ENCODE results near the gene PLXNB1.
"Not testable (repeated sequence)": the region's sequence is repeated elsewhere in the genome, so short reads cannot be mapped to it uniquely, and the experiment has no call there.

The PLXNB1 gene

DNA sequence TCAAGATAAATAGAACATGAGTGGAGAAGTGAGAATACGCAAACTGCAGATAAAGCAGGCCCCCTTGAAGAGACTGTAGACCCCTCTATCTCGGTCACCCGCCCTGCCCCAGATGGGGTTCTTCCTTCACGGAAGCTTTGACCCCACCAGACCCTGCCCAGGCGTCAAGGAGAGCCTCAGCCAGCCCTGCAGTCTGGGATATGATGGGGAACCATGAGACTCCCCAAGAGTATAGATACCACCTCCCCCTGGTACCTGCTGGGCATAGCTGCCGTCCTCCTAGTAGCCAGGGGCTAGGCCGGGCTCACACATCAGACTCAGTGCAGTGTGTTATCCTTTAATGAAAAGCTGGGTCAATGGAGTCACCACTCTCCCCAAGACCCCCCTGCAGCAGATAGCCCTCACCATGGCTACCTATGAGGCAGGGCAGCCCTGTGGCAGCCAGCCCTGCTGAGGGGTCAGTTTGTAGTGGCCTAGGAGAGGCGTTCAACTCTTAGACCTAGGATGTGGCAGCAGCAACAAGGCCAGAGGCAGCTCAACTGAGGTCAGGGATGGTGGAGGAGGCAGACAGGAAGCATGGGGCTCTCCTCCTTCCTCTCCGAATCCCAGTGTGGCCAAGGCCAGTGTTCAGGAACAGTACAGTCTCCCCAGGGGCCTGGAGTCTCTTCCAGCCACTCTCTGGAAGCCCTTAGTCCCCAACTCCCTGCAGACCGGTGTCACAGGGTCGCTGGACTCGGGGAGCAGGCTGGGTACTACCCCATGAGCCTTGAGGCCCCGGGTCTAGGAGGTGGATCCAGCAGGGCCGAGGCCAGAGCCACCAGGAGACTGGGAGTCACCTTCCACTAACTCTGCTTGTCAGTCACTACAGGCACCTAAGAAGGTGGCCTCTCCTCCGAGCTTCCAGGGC lies 26.1 kb downstream of the PLXNB1 start:
- no peak for DNase-seq

DNA sequence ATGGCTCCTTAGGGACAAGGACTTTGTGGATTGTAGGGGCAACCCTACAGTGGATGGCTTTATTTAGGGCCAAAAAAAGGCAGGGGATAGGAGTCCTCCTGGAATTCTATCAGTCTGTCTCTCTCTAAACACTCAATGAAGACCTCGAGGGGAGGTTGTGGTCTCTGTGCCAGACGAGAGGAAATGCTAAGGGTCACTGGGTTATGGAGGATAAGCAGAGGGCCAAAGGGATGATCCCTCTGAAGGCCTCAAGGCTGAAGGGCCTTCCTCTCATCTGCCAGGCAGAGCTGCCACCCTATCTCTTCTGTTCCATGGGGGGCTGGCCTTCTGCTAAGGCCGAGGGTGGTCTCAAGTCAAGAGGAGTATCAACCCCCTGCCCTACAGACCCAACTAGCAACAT lies 27.0 kb downstream of the PLXNB1 start:
- no peak for DNase-seq

DNA sequence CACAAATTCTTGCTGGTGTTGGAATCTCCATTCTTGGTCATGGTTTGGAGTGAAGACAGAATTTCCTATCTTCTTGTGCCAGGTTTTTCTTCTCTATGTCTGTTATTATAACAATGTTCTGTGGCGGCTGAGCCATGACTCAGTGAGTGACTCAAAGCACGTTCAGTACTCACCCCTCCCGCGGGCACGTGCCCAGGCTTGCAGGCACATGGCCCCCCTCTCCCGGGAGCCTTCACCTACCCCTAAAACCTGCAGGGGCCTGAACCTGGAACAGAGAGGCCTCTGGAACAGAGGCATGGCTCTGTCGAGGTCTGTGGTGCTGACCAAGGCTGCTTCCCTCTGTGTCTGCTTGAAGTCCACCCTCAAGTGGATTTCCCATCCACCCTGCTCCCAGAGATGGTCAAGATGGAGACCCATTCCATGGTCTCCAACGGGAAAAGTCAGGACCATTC lies 27.6 kb downstream of the PLXNB1 start:
- DNase-seq: no peak

DNA sequence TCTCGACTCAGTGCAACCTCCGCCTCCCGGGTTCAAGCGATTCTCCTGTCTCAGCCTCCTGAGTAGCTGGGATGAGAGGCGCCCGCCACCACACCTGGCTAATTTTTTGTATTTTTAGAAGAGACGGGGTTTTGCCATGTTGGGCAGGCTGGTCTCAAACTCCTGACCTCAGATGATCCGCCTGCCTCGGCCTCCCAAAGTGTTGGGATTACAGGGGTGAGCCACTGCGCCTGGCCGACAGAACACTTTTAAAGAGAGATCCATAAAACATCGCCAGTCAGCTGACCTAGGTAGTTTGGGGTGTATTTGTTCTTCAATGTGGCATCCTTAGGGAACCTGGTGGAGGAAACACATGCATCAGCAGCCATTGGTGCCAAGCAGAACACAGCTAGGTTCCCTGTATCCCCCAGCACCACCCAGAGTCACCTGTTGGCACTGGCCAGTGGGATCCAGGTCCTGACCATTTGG lies 28.4 kb downstream of the PLXNB1 start:
- DNase-seq: not testable (repeated sequence)

DNA sequence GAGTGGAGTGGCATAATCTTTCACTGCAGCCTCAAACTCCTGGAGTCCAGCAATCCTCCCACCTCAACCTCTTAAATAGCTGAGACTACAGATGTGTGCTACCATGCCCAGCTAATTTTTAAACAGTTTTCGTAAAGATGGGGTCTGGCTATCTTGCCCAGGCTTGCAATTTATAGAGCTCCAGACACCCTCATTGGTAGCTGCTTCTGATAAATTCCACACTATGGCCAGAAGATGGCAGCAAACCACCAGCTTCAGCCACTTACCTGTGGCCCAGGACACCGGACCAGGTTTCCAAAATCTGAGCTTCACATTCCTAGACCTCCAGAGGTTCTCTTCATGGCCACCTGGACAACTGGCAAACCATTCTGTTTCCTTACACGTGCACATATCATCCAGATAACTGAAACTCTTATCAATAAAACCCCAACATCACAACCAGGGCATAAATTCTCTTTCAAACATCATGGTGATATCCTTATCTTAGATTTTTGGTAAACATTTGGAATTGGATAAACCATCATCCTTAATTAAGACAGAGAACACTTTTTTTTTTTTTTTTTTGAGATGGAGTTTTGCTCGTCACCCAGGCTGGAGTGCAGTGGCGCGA lies 29.0 kb downstream of the PLXNB1 start:
- DNase-seq: peak; percentile 34

DNA sequence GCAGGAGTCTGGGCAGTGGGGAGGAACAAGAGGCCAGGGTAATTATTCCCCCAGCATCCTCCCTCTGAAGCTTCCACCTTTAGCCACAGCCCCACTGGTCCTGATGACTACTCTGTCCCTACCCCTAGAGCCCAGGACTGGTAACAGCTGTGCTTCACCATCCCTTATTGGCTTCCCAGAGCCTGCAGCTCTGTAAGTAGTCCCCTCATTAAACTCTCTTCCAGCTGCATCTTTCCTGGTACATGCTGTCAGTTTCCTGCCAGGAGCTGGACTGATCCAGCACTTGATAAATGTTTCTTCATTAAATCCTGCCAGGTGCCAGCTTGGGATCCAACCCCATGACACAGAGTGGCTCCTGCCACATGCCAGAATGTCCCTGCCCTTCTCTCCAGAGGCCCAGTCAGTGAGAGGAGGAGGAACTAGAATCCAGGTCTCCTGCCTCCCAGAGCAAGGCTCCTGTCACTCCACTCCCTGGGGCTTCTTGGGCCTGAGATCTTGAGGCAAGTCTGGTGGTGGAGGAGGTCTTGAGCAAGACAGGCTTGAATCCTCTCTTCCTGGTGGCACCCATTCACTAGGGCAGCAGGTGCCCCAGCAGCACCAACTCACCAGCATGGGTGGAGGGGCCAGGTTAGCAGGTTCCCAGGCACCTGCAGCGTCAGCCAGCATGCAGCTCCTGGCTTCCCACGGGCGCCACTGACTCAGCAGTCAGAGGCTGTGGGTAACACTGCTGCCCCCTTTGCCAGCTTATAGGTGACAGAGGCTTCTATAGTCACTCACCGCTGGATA lies 30.3 kb downstream of the PLXNB1 start:
- DNase-seq: no peak

DNA sequence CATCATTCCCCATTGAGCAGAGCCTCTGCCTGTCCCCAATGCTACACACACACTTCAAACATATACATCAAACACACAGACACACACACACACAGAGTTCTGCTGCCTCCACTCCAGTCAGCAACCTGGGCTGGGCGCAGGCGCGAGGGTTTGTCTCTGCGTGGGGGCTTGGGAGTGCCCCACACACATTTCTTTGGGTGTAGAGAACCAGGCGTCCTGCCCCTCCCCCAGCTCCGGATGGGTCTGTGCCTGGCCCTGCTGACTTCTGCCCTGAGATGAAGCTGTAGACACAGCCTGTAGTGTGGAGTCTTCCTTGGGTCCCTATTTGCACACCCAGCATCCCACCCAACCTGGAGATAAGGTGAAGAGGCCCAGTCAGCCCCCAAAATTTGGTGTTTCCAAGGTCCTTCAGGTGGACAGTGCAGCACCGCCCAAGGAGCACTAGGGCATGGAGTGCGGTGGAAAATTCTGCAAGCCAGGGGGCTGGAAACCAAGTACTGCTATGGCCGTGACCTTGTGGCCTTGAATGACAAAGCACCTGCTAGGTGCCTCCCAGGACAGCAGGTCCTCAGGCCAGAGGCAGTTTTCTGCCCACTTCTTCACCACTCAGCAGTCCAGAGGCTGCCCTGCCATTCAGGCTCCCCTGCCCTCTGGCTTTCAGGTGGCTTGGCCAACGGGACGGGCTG lies 31.0 kb downstream of the PLXNB1 start:
- no peak for DNase-seq

DNA sequence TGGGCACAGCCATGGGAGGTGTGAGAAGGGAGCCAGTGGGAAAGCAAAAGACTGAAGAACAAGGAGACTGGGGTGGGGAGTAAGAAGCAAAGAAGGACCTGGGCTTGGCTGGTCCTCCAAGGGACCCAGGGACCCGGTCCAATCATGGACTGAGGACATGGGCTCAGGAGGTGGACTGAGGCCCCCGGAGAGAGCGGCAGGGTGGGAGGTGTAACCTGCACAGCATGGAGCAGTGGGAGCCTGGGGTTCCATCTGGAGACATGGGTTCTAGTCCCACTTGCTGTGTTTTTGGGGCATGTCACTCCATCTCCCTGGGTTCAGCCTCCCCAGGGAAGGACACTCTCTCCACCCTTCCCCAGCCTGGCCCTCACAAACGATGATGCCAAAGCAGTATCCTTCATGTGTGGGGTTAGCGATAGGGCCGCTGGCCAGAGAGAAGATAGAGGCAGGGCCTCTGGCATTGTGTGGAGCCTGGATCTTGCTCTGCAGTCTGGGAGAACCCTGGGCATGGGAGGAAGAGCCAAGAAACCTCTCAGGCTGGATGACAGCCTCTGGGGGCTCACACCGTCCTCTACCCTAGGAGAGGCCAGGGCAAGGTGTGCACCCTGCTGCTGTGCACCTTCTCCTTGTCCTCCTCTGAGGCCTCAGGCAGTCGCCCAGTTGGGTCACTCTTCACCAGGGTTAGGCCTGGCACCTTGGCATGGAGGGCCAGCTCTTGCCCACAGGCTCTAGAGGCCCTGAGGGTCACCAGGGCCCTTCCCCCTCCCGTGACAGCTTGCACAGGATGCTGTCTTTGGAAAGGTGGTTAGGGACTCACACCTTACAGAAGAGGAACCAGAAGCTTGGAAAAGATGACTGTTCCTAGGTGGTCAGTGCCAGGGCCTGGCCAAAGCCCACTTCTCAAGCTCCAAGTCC lies 31.9 kb downstream of the PLXNB1 start:
- DNase-seq: no peak

DNA sequence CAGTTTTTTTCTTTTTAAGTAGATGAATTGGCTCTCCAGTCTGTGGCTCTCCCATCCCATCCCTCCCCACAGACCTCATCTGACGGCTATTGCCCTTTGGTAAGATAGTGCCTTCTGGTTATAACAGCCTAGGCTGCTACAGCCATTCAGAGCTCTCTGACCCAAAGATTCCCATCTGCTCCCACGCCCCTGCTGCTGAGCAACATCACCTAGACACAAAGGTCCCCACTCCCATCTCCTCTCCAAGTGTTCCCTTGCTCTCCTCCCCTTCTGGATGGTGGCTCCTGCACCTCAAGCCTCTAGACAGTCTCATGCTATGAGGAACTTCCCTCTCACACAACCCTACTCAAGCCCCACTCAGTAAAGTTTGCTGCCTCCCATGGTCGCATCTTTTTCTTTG lies 34.2 kb downstream of the PLXNB1 start:
- DNase-seq: no peak

DNA sequence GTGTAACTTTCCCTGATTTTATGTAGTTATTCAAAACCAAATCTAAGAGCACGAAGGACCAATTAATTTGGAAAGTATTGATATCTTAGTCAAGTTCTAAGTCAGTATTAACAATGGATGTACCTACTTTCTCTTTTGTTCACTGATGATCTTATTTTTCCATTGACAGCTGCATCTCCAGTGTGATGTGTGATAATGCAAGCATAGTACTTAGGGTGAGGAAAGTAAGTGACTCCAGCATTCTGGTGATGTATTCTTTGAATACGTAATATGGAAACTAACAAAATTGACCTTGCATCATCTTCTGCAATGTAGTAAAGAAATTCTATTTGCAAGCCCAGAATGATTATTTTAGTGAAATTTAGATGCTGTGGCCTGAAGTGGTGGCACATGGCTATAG lies 35.5 kb downstream of the PLXNB1 start:
- no peak for DNase-seq

DNA sequence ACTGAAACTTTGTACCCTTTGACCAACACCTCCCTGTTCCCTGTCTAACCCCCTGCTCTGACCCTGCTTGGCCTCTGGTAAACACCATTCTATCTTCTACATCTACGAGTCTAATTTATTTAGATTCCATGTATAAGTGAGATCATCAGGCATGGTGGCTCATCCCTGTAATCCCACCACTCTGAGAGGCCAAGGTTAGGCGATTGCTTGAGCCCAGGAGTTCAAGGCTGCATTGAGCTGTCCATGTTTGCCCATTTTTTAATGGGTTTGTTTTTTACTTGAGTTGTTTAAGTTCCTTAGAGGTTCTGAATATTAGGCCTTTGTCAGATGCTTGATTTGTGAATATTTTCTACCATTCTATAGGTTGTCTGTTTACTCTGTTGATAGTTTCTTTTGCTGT lies 40.9 kb downstream of the PLXNB1 start:
- DNase-seq: no peak

DNA sequence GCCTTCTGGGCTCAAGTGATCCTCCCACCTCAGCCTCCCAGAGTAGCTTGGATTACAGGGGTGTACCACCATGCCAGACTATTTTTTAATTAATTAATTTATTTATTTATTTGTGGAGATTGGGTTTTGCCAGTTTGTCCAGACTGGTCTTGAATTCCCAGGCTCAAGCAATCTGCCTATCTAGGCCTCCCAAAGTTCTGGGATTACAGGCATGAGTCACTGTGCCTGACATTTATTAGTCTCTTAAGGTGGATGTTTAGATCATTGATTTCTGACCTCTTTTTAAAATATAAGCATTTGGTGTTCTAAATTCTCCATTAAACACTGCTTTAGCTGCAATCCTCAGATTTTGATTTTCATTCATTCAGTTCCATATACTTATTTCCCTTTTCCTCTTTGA lies 42.3 kb downstream of the PLXNB1 start:
- DNase-seq: no peak

DNA sequence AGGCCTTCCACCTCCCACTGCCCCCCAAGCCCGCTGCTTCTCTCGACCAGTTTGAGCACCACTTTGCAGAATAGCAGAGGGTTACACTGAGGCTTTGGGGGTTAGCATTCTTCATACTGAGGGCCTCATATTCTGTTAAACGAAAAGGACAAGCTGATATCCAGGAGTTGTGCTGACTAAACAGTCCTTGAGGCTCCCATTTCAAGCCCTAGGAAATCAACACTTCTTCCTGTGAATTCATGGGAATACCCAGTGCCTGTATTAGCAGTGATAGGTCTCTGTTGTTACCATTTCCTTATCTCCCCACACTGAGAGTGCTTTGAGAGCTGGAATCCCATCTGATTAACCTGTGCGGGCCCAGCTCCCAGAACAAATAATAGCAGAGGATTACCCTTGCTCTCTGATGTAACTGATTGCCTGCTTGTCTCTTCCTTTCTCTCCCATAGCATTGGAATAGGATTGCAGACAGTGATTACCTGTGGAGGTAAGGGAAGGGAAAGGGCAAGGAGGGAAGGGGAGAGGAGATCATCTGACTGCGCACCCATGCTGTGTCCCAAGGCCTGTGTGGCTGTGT lies 56.9 kb downstream of the PLXNB1 start:
- no peak for DNase-seq

DNA sequence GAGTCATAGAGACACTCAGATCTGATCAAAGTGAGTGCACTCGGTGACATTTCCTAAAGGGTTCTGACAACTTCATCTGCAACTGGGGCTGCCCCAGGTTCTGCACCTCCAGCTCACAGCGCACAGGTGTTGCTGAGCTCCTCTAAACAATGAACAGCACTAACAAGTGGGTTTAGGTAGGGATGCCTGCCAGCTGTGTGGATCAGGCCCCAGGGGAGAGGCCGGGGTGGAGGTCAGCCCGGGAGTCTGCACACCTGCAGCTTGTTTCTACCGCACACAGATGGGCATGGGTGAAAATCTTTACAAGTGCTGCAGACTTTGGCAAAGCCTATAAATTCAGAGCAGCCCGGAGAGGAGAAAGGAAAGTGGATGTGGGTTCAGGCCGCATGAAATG lies 57.5 kb downstream of the PLXNB1 start:
- DNase-seq: peak; percentile 5

DNA sequence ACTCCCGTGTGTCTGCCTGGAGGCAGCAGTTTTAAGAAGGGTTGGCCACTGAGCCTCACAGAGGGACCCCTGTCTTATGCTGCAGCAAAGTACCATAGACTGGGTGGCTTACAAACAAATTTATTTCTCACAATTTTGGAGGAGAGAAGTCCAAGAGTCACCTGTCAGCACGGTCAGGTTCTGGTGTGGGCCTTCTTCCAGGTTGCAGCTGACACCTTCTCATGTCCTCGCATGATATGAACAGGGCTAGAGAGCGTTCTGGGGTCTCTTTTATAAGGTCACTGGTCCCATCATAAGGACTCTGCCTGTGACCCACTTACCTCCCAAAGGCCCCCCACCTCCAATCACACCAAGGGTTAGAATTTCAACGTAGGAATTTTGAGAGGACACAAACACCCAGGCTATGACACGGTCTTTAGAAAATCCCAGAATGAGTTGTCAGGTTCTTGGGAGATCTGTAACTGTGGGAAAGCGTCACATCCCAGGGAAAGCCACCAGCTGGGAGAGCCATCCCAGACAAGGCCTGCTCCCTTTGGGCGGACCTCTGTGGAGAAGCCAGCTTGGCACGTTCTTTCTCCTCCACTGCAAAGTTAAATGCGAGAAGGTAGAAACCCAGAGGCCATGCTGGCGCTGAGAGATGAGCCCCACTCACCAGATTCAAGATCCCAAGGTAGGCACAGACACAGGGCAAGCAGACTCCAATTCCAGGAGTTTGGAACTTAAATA lies 58.1 kb downstream of the PLXNB1 start, which contains the start of gene FBXW12:
TSS of gene FBXW12 (plus strand) at position 569 of the 726 bp plus-strand sequence. CDS start 549 bp downstream, outside the sequence.
- no peak for DNase-seq

DNA sequence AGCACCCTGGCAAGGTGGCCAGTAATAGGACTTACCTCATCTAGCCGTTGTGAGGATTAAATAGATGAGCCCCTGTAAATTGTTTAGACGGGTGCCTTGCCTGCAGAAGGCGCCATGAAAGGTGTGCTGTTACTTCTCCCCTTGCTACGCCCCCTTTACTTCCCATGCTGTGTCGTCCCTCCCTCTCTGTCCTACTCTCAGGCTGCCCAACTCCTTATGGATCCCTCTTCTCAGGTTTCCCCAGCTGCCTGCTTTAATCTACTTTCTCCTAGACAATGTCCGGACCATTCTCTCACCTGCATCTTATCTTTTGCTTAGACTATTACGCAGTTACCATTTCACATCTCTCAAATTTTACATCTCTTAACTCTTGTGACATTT lies 59.6 kb downstream of the PLXNB1 start:
- no peak for DNase-seq

DNA sequence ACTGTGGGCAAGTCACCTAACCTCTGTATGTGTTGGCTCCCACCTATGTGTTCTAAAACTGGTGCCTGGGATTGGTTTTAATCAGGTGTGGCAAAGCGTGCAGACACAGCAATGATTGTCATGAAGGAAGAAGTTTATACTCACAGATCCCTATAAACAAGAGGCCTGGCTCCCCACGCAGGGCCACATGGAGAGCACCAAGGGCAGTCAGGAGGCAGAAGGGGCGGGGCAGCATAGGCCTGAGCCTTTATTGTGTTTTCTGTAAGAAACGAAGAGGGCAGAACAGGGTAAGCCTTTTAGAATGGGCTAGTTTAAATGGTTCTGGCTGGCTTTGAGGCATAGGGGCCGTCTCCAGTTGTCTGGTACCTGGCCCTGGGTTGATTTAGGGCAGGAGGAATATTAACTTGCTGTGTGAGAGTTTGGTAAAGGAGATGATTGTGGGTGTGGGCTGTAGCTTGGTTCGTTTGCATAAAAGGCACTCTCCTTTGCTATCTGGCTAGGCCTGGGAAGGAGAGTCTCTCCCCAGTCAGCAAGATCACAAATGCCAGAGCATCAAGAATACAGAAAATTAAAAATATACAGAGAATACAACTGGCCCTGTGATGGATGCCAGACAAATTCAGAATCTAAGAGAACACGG lies 60.1 kb downstream of the PLXNB1 start:
- no peak for DNase-seq

DNA sequence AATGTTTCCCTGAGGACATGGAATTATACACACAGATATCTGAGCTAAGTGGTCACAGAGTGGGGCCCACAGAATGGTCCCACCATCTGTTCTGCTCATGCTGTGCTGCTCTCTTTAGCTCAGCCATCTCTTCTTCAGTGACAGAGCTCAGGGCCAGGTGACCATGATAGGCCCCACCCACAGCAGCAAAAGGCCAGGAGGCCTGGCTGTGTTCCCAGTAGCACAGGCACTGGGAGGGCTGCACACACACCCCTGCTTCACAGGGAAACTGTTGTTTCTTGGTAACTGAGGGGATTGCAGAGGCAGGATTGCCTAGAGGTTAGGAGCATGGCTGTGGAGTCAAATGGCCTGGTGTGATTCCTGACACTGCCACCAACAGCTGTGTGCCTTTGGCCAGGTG lies 62.7 kb downstream of the PLXNB1 start:
- peak; percentile 57 for DNase-seq

DNA sequence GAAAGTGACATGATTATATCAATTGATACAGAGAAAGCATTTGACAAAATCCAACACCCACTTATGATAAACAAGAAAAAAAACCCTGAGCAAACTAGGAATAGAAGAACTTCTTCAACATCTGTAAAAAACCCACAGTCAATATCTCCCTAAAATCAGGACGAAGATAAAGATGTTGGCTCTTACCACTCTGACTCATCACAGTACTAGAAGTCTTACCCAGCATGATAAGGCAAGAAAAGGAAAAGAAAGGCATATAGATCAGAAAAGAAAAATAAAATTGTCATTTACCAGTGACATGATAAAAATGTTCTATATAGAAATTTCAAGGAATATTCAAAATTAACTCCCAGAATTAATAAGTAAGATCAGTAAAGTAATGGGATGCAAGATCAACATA lies 65.0 kb downstream of the PLXNB1 start:
- no peak for DNase-seq

DNA sequence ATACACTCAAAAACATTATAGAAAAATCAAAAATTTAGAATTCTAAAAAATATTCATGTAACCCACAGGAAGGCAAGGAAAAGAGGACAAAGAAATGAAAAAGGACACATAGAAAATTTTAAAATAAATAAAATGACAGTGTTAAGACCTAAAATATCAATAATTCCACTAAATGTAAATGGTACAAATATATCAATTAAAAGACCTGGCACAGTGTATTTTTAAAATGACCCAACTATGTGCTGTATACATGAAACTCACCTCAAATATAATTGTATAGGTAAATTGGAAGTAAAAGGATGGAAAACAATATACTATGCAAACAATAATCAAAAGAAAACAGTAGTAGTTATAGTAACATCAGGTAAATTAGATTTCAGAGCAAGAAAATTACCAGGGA lies 68.0 kb downstream of the PLXNB1 start:
- no peak for DNase-seq
